ENCODE data around the gene CTAGE9. TPM values are rescaled to one million over a fixed set of nuclear protein-coding genes. Genes with fewer than 3 reads are reported as not detected.
A peak's percentile ranks its signal among the peaks of the same experiment; 100 is the strongest.
"Not testable (repeated sequence)": the region's sequence is repeated elsewhere in the genome, so short reads cannot be mapped to it uniquely, and the experiment has no call there.

CTAGE9 gene
- total and polyA plus RNA-seq, 2 donors (not counting 1 experiment from before 2014, with no cell fraction given): not detected

GRCh38 chr6:131717836-131718542 is 7.2 kb upstream of the CTAGE9 start:
- ATAC-seq (ENCODE audit: low read depth): no peak

DNA sequence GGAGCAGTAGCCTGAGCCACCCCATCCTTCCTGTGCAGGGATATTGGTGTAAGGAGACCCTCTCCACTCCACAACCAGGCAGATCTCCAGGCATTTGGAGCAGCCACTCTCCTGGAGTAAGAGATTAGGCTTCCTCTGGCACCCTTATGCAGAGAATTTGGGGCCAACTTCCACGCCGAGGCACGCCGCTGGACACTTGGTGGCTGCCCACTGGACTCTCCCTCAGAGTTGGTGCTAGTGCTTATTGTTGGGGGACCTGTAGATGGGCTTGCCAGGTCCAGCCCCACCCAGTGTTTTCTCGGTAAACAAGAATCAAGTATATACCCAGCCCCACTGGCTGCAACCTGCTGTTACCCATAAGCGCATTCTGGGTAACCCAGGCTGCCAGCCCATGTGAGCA is 4.8 kb upstream of the CTAGE9 start:
- no CpG with 5 or more reads among the region's 6 CpGs for WGBS (ENCODE audit: insufficient coverage)
- peak; percentile 49 for ATAC-seq (ENCODE audit: low read depth)
- DNase-seq; H3K9me3 ChIP-seq (ENCODE audit: control extremely low read depth in 1 of 3, control insufficient read depth in 2 of 3, insufficient read depth in 1 of 3, low read length in 2 of 3); H4K20me1 ChIP-seq (ENCODE audit: control insufficient read depth, insufficient read depth, low read length, poor library complexity, severe bottlenecking); CTCF ChIA-PET; H3K4me2 ChIP-seq (replicated peaks; ENCODE audit: low read depth, low read length, poor library complexity, severe bottlenecking); H3K27me3 Mint-ChIP-seq; H3K27me3 ChIP-seq (replicated peaks in 1 of 4; ENCODE audit: control extremely low read depth in 1 of 4, control insufficient read depth in 3 of 4, insufficient read depth in 4 of 4, low read length in 3 of 4); H3K36me3 ChIP-seq (replicated peaks in 1 of 2; ENCODE audit: control extremely low read depth in 1 of 2, control insufficient read depth in 1 of 2, extremely low read depth in 1 of 2, insufficient read depth in 2 of 2, low read length in 1 of 2); POLR2A ChIA-PET; H3K4me3 ChIP-seq (ENCODE audit: control extremely low read depth in 1 of 5, extremely low read depth in 1 of 5, insufficient read depth in 1 of 5, low read depth in 2 of 5, low read length in 4 of 5); intact Hi-C loops (cut with micrococcal nuclease); H3K27ac Mint-ChIP-seq; H3K9me3 Mint-ChIP-seq (ENCODE audit: insufficient read depth); H3K4me1 Mint-ChIP-seq; H2AFZ ChIP-seq (ENCODE audit: insufficient read depth, low read depth, low read length, poor library complexity, severe bottlenecking); H3K4me3 Mint-ChIP-seq; H3K79me2 ChIP-seq (ENCODE audit: control insufficient read depth, insufficient read depth, low read length); H3K27ac ChIP-seq (ENCODE audit: low read length in 2 of 2); H3K9ac ChIP-seq (ENCODE audit: low read length); H3K4me1 ChIP-seq (ENCODE audit: control insufficient read depth in 2 of 2, insufficient read depth in 2 of 2, low read length in 2 of 2): not testable (repeated sequence)

More at GRCh38 chr6:131717836-131718542, 7.2 kb upstream of the CTAGE9 start:
- H3K4me1 Mint-ChIP-seq: no peaks in the 10 kb centered on the region
- intact Hi-C loops (cut with micrococcal nuclease): no loop called here
- POLR2A ChIA-PET: no interaction called here
- H3K9ac ChIP-seq (ENCODE audit: low read length): no peak overlapping the region
- H3K9me3 ChIP-seq (ENCODE audit: control extremely low read depth in 1 of 3, control insufficient read depth in 2 of 3, insufficient read depth in 1 of 3, low read length in 2 of 3): no peaks in the 10 kb centered on the region
- WGBS (ENCODE audit: insufficient coverage): no CpG with 5 or more reads among the region's 3 CpGs
- H3K27ac ChIP-seq (ENCODE audit: low read length in 2 of 2): no peak overlapping the region
- CTCF ChIA-PET: interaction anchor here (0.7 kb wide), 1 partner anchor 812 kb away, joined by 3 read pairs; no protein-coding TSS in a partner anchor
- H3K4me2 ChIP-seq (replicated peaks; ENCODE audit: low read depth, low read length, poor library complexity, severe bottlenecking): no peak overlapping the region
- no peaks in the 10 kb centered on the region for H3K4me1 ChIP-seq (ENCODE audit: control insufficient read depth in 2 of 2, insufficient read depth in 2 of 2, low read length in 2 of 2)
- H3K27ac Mint-ChIP-seq: no peak overlapping the region
- H3K27me3 Mint-ChIP-seq: no peaks in the 10 kb centered on the region
- H3K36me3 ChIP-seq (replicated peaks in 1 of 2; ENCODE audit: control extremely low read depth in 1 of 2, control insufficient read depth in 1 of 2, extremely low read depth in 1 of 2, insufficient read depth in 2 of 2, low read length in 1 of 2): no peaks in the 10 kb centered on the region
- no peak for DNase-seq
- H3K9me3 Mint-ChIP-seq (ENCODE audit: insufficient read depth): no peaks in the 10 kb centered on the region
- TF ChIP-seq EZH2 (IDR thresholded peaks at IDR 0.05; ENCODE audit: borderline replicate concordance, insufficient read depth, low read depth, low read length, poor library complexity, severe bottlenecking): no peak
- TF ChIP-seq, protein P1, sequence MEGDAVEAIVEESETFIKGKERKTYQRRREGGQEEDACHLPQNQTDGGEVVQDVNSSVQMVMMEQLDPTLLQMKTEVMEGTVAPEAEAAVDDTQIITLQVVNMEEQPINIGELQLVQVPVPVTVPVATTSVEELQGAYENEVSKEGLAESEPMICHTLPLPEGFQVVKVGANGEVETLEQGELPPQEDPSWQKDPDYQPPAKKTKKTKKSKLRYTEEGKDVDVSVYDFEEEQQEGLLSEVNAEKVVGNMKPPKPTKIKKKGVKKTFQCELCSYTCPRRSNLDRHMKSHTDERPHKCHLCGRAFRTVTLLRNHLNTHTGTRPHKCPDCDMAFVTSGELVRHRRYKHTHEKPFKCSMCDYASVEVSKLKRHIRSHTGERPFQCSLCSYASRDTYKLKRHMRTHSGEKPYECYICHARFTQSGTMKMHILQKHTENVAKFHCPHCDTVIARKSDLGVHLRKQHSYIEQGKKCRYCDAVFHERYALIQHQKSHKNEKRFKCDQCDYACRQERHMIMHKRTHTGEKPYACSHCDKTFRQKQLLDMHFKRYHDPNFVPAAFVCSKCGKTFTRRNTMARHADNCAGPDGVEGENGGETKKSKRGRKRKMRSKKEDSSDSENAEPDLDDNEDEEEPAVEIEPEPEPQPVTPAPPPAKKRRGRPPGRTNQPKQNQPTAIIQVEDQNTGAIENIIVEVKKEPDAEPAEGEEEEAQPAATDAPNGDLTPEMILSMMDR (IDR thresholded peaks at IDR 0.05): no peak
- no peak overlapping the region for H3K4me3 Mint-ChIP-seq
- no peak overlapping the region for H2AFZ ChIP-seq (ENCODE audit: insufficient read depth, low read depth, low read length, poor library complexity, severe bottlenecking)
- no peaks in the 10 kb centered on the region for H3K79me2 ChIP-seq (ENCODE audit: control insufficient read depth, insufficient read depth, low read length)
- H3K27me3 ChIP-seq (replicated peaks in 1 of 4; ENCODE audit: control extremely low read depth in 1 of 4, control insufficient read depth in 3 of 4, insufficient read depth in 4 of 4, low read length in 3 of 4): no peaks in the 10 kb centered on the region
- H4K20me1 ChIP-seq (ENCODE audit: control insufficient read depth, insufficient read depth, low read length, poor library complexity, severe bottlenecking): no peaks in the 10 kb centered on the region
- H3K4me3 ChIP-seq (ENCODE audit: control extremely low read depth in 1 of 5, extremely low read depth in 1 of 5, insufficient read depth in 1 of 5, low read depth in 2 of 5, low read length in 4 of 5): no peak overlapping the region

- H3K4me2 ChIP-seq (replicated peaks; ENCODE audit: low read depth, low read length, poor library complexity, severe bottlenecking); DNase-seq; H2AFZ ChIP-seq (ENCODE audit: insufficient read depth, low read depth, low read length, poor library complexity, severe bottlenecking); H3K4me1 ChIP-seq (ENCODE audit: control insufficient read depth in 2 of 2, insufficient read depth in 2 of 2, low read length in 2 of 2); H3K36me3 ChIP-seq (replicated peaks in 1 of 2; ENCODE audit: control extremely low read depth in 1 of 2, control insufficient read depth in 1 of 2, extremely low read depth in 1 of 2, insufficient read depth in 2 of 2, low read length in 1 of 2); H3K4me1 Mint-ChIP-seq; H3K4me3 ChIP-seq (ENCODE audit: control extremely low read depth in 1 of 5, extremely low read depth in 1 of 5, insufficient read depth in 1 of 5, low read depth in 2 of 5, low read length in 4 of 5); H3K27ac ChIP-seq (ENCODE audit: low read length in 2 of 2); intact Hi-C loops (cut with micrococcal nuclease); H3K27ac Mint-ChIP-seq; H3K79me2 ChIP-seq (ENCODE audit: control insufficient read depth, insufficient read depth, low read length); H3K9ac ChIP-seq (ENCODE audit: low read length); H3K9me3 Mint-ChIP-seq (ENCODE audit: insufficient read depth); H3K4me3 Mint-ChIP-seq; H3K27me3 Mint-ChIP-seq; ATAC-seq (ENCODE audit: low read depth); H4K20me1 ChIP-seq (ENCODE audit: control insufficient read depth, insufficient read depth, low read length, poor library complexity, severe bottlenecking); H3K9me3 ChIP-seq (ENCODE audit: control extremely low read depth in 1 of 3, control insufficient read depth in 2 of 3, insufficient read depth in 1 of 3, low read length in 2 of 3); POLR2A ChIA-PET; CTCF ChIA-PET; H3K27me3 ChIP-seq (replicated peaks in 1 of 4; ENCODE audit: control extremely low read depth in 1 of 4, control insufficient read depth in 3 of 4, insufficient read depth in 4 of 4, low read length in 3 of 4): not testable (repeated sequence)
- WGBS (ENCODE audit: insufficient coverage): no CpG with 5 or more reads among the region's 2 CpGs
Observed at GRCh38 chr6:131703905-131704304, 6.9 kb downstream of the CTAGE9 start.
